Karpas-422 (cell line): ENCODE data around the gene OLR1. TPM values are rescaled to one million over a fixed set of nuclear protein-coding genes. Genes with fewer than 3 reads are reported as not detected.
A peak's percentile ranks its signal among the peaks of the same experiment; 100 is the strongest.

Source experiments
- DNase-seq: peaks from one replicate; pipeline ENCODE4 v3.0.0-alpha.2; 2015
- H2AFZ ChIP-seq: fragments of 200-600 bp; sonication (generic); 2 replicates; pipeline ENCODE4 v1.6.1; 2014; ENCODE audit warnings: antibody characterized with exemption, low read length, mixed read lengths
- H3K27ac ChIP-seq: fragments of 200-600 bp; sonication (generic); 2 replicates; pipeline ENCODE4 v1.5.1; 2014; ENCODE audit warnings: mild to moderate bottlenecking, low read length, moderate library complexity
- H3K27me3 ChIP-seq: fragments of 200-600 bp; sonication (generic); 2 replicates; pipeline ENCODE4 v1.6.1; 2014; ENCODE audit warnings: low read length, mixed read lengths
- H3K36me3 ChIP-seq: fragments of 200-600 bp; sonication (generic); 2 replicates; pipeline ENCODE4 v1.6.1; 2014; ENCODE audit warnings: low read length, mixed read lengths; ENCODE audit not compliant: insufficient read depth
- H3K4me1 ChIP-seq: fragments of 200-600 bp; sonication (generic); 2 replicates; pipeline ENCODE4 v1.6.1; 2014; ENCODE audit warnings: mild to moderate bottlenecking, low read length, mixed read lengths
- H3K4me2 ChIP-seq: fragments of 200-600 bp; sonication (generic); 2 replicates; pipeline ENCODE4 v1.6.1; 2014; ENCODE audit warnings: low read length, low read depth, mild to moderate bottlenecking; ENCODE audit not compliant: poor library complexity, severe bottlenecking
- H3K4me3 ChIP-seq: fragments of 200-600 bp; sonication (generic); 2 replicates; pipeline ENCODE4 v1.5.1; 2014; ENCODE audit warnings: mild to moderate bottlenecking, antibody characterized with exemption, low read length, mixed read lengths
- H3K79me2 ChIP-seq: fragments of 200-600 bp; sonication (generic); 2 replicates; pipeline ENCODE4 v1.6.1; 2014; ENCODE audit warnings: mild to moderate bottlenecking, low read length, mixed read lengths
- H3K9ac ChIP-seq: fragments of 200-600 bp; sonication (generic); 2 replicates; pipeline ENCODE4 v1.6.0; 2014; ENCODE audit warnings: low read length
- H3K9me2 ChIP-seq: fragments of 200-600 bp; sonication (generic), shearing (Covaris generic); replicated peaks from 2 replicates; pipeline ENCODE4 v1.6.0; 2014; ENCODE audit warnings: mild to moderate bottlenecking, low read length, moderate library complexity; ENCODE audit not compliant: insufficient read depth
- H3K9me3 ChIP-seq: fragments of 300-700, 200-600 bp; sonication (generic); 2 replicates; pipeline ENCODE4 v1.6.1; 2014; ENCODE audit warnings: low read length, mixed read lengths
- H4K20me1 ChIP-seq: fragments of 200-600 bp; sonication (generic); 2 replicates; pipeline ENCODE4 v1.6.1; 2014; ENCODE audit warnings: mild to moderate bottlenecking, antibody characterized with exemption, low read length, low read depth; ENCODE audit not compliant: insufficient read depth
- total RNA-seq: library from RNA; depleted of rRNA; stranded (reverse); fragments of >200 nt; shearing (Covaris generic); gene quantifications from 2 replicates; pipeline ENCODE4 v1.2.3, GENCODE V29; 2014; ENCODE audit warnings: low replicate concordance

The OLR1 gene
- total RNA-seq, 1 experiment from 2014 or later = not detected

DNA sequence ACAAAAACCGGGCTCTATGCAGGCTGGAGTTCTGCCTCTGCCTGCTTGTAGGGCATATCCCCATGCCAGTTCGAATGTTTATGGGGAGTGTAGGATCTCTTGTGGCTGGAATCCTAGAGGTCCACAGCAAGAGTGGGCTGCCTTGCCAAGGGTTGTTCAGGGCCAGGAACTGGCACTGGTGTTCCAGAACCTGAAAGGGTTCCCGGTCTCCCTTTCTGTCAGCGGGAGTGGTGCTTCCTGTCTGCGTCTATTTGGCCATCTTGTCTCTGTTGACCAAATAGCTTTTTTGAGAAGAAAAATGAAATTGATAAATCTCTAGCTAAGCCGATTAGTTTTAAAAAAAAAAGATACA is 17.8 kb downstream of the OLR1 start:
- no peak overlapping the region for H3K27ac ChIP-seq
- no peaks in the 10 kb centered on the region; the same call in 1 of the 2 replicates for H3K27me3 ChIP-seq
- no peaks in the 10 kb centered on the region for H3K9me3 ChIP-seq
- H3K36me3 ChIP-seq = no peaks in the 10 kb centered on the region
- H3K4me3 ChIP-seq = no peak overlapping the region
- H3K9me2 ChIP-seq = no peaks in the 10 kb centered on the region
- no peak overlapping the region for H3K4me2 ChIP-seq
- no peak overlapping the region for H3K9ac ChIP-seq
- H4K20me1 ChIP-seq = no peaks in the 10 kb centered on the region
- H3K4me1 ChIP-seq = no peaks in the 10 kb centered on the region
- no peak overlapping the region for H2AFZ ChIP-seq
- H3K79me2 ChIP-seq = no peaks in the 10 kb centered on the region
- no peak for DNase-seq

DNA sequence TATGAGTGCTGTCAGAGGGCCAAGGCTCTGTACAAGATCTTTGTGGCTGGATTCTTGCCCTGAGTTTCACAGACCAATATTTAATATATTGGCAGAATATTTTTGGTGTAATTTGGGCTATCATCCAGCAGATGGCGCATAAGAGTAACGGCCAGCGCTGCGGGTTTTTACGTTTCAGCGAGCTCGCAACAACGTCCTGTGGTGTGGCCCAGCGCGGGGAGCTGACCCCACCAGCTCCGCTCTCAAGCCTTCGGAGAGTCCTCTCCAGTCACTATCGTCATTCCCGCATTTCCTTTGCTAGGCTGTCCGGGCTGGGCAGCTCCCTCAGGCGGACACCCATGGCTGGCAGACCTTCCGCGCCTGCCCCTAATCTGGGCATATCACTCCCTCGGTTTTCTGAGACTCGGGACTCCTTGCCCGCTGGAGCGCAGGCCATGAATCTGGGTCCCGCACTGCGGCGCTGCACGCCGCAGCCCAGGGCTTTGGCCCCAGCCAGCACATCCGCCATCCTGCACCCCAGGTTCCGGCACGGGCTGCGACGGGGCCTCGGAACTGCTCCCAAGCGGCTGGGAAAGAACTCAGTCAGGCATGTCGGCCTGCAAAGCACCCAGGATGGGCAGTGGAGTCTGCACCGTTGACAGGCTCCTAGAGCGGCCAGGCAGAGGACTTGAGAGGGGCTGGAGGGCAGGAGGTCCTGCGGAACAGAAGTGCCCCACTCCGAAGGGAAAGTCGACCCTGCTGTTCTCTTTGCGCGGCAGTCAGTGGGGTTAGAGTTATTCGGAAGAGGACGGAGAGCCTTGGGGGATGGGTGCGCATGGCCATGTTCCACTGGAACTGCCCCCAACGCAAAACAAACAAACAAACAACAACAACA is 18.4 kb downstream of the OLR1 start:
- DNase-seq = peak; percentile 68
- no peak overlapping the region for H3K9ac ChIP-seq
- H3K27me3 ChIP-seq = no peaks in the 10 kb centered on the region; the same call in 1 of the 2 replicates
- H3K36me3 ChIP-seq = no peaks in the 10 kb centered on the region
- no peaks in the 10 kb centered on the region for H3K79me2 ChIP-seq
- H2AFZ ChIP-seq = no peak overlapping the region
- no peaks in the 10 kb centered on the region for H3K4me1 ChIP-seq
- H3K27ac ChIP-seq = no peak overlapping the region
- no peaks in the 10 kb centered on the region for H4K20me1 ChIP-seq
- no peak overlapping the region for H3K4me2 ChIP-seq
- H3K9me3 ChIP-seq = no peaks in the 10 kb centered on the region
- no peaks in the 10 kb centered on the region for H3K9me2 ChIP-seq
- no peak overlapping the region for H3K4me3 ChIP-seq

DNA sequence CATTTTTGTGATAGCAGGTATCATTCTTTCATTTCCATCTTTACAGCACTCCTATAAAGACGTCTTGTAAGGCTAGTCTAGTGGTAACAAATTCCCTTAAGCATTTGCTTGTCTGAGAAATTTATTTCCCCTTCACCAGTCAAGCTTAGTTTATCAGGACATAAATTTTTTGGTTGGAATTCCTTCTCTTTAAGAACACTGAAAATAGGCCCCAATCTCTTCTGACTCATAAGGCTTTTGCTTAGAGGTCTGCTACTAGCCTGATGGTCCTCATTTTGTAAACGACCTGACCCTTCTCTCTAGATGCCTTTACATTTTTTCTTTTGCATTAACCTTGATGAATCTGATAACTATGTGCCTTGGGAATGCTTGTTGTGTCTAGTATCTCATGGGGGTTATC is 20.3 kb downstream of the OLR1 start:
- Histone ChIP-seq H4K20me1 (no peaks in the 10 kb centered on the region), H3K9me2 (no peaks in the 10 kb centered on the region), H2AFZ (no peak overlapping the region), H3K27ac (no peak overlapping the region), H3K9me3 (no peaks in the 10 kb centered on the region), H3K27me3 (no peaks in the 10 kb centered on the region), H3K4me2 (no peak overlapping the region), H3K4me1 (no peaks in the 10 kb centered on the region), H3K9ac (no peak overlapping the region), H3K79me2 (no peaks in the 10 kb centered on the region), H3K36me3 (no peaks in the 10 kb centered on the region), H3K4me3 (no peak overlapping the region)
- no peak for DNase-seq

- H3K36me3 ChIP-seq = no peaks in the 10 kb centered on the region
These were observed 24.1 kb downstream of the OLR1 start for GRCh38 chr12:10147714-10148403.

DNA sequence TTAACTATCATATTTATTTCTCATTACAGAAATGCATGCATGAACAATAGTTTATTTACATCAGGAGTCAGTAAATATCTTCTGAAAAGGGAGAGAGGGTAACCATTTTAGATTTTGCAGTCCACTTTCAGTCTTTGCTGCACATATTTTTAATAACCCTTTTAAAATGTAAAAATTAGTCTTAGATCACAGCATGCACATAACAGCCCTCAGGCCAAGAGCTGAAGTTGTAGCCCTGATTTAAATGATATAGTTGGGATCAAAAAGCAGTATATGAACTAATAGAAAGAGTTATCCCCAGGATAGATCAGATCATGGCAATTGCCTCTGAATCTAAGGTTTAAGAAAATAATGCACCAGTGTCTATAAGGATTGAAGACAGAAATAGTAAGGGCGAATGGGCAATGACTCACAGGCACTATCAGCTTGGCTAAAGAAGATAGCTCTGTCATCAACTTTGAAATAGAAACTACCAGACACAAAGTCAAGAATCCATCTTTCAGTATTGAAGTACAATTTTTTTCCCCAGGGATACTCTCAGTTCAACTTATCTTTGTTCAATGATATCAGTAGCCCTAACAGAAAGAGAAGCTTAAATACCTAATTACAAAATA is 28.8 kb downstream of the OLR1 start:
- Histone ChIP-seq H3K79me2 (no peaks in the 10 kb centered on the region), H3K9ac (no peak overlapping the region), H3K27me3 (no peaks in the 10 kb centered on the region), H3K4me2 (no peak overlapping the region), H3K4me3 (no peak overlapping the region), H4K20me1 (no peaks in the 10 kb centered on the region), H3K9me2 (no peaks in the 10 kb centered on the region), H3K4me1 (no peaks in the 10 kb centered on the region), H3K27ac (no peak overlapping the region), H2AFZ (no peak overlapping the region), H3K9me3 (no peaks in the 10 kb centered on the region), H3K36me3 (no peaks in the 10 kb centered on the region)
- no peak for DNase-seq

More at GRCh38 chr12:10147714-10148403, 24.1 kb downstream of the OLR1 start:
- H3K4me3 ChIP-seq = no peak overlapping the region
- H4K20me1 ChIP-seq = no peaks in the 10 kb centered on the region
- H3K9ac ChIP-seq = no peak overlapping the region
- no peaks in the 10 kb centered on the region for H3K4me1 ChIP-seq
- no peak overlapping the region for H3K4me2 ChIP-seq
- no peak overlapping the region for H3K27ac ChIP-seq
- no peaks in the 10 kb centered on the region for H3K27me3 ChIP-seq
- no peaks in the 10 kb centered on the region for H3K9me3 ChIP-seq
- no peak for DNase-seq
- H3K79me2 ChIP-seq = no peaks in the 10 kb centered on the region
- H3K9me2 ChIP-seq = no peaks in the 10 kb centered on the region
- H2AFZ ChIP-seq = no peak overlapping the region

- Histone ChIP-seq H3K27me3 (no peaks in the 10 kb centered on the region), H3K4me2 (no peak overlapping the region)
- DNase-seq = peak; percentile 69
These were observed 31.9 kb downstream of the OLR1 start for GRCh38 chr12:10140001-10140400.

GRCh38 chr12:10136637-10137205 is 35.2 kb downstream of the OLR1 start:
- H3K27me3 ChIP-seq = no peaks in the 10 kb centered on the region
- H2AFZ ChIP-seq = no peak overlapping the region
- no peaks in the 10 kb centered on the region for H3K79me2 ChIP-seq
- DNase-seq = no peak
- no peaks in the 10 kb centered on the region for H3K9me3 ChIP-seq
- H3K4me3 ChIP-seq = no peak overlapping the region
- no peak overlapping the region for H3K9ac ChIP-seq
- no peak overlapping the region for H3K27ac ChIP-seq
- H3K4me2 ChIP-seq = no peak overlapping the region
- H3K36me3 ChIP-seq = no peaks in the 10 kb centered on the region
- H3K4me1 ChIP-seq = no peaks in the 10 kb centered on the region
- H3K9me2 ChIP-seq = no peaks in the 10 kb centered on the region
- no peaks in the 10 kb centered on the region for H4K20me1 ChIP-seq

More at GRCh38 chr12:10140001-10140400, 31.9 kb downstream of the OLR1 start:
- Histone ChIP-seq H3K79me2 (no peaks in the 10 kb centered on the region), H3K4me1 (no peaks in the 10 kb centered on the region), H3K27ac (no peak overlapping the region), H3K4me3 (no peak overlapping the region), H3K9me3 (no peaks in the 10 kb centered on the region), H2AFZ (no peak overlapping the region), H3K36me3 (no peaks in the 10 kb centered on the region), H3K9ac (no peak overlapping the region), H3K9me2 (no peaks in the 10 kb centered on the region), H4K20me1 (no peaks in the 10 kb centered on the region)

DNA sequence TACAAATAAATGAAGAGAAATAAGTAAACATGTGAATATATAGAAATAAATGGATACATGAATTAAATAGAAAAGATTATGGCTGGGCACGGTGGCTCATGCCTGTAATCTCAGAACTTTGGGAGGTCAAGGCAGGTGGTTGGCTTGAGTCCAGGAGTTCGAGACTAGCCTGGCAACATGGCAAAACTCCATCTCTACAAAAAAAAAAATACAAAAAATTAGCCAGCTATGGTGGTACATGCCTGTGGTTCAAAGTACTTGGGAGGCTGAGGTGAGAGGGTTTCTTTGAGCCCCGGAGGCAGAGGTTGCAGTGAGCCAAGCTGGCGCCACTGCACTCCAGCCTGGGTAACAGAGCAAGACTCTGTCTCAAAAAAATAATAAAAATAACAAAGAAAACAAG is 36.8 kb downstream of the OLR1 start:
- no peaks in the 10 kb centered on the region for H3K27me3 ChIP-seq
- no peak overlapping the region for H3K4me2 ChIP-seq
- no peak overlapping the region for H3K27ac ChIP-seq
- H3K9me3 ChIP-seq = no peaks in the 10 kb centered on the region
- DNase-seq = no peak
- no peaks in the 10 kb centered on the region for H3K36me3 ChIP-seq
- no peak overlapping the region for H2AFZ ChIP-seq
- H3K79me2 ChIP-seq = no peaks in the 10 kb centered on the region
- no peak overlapping the region for H3K4me3 ChIP-seq
- no peak overlapping the region for H3K9ac ChIP-seq
- H3K9me2 ChIP-seq = no peaks in the 10 kb centered on the region
- H4K20me1 ChIP-seq = no peaks in the 10 kb centered on the region
- peaks cover 11% of the 10 kb centered on the region for H3K4me1 ChIP-seq
